Measurements from ENCODE around the gene ANKRD18B. TPM values are rescaled to one million over a fixed set of nuclear protein-coding genes. Genes with fewer than 3 reads are reported as not detected.
"Not testable (repeated sequence)": the region's sequence is repeated elsewhere in the genome, so short reads cannot be mapped to it uniquely, and the experiment has no call there.

The ANKRD18B gene
- total and polyA plus RNA-seq, 2 of the 8 experiments (the other 6 are each of a cell fraction or from before 2014, with no cell fraction given) = 1.6 to 13.8 TPM

- H2BK12ac ChIP-seq (ENCODE audit: low read depth, low read length); H2BK5ac ChIP-seq (ENCODE audit: low read depth, low read length); DNase-seq (ENCODE audit: low read depth in 1 of 2, low spot score in 2 of 2); H3K56ac ChIP-seq (replicated peaks; ENCODE audit: insufficient read length, low read depth, low read length); H4K8ac ChIP-seq (ENCODE audit: extremely low read depth, insufficient read depth, low read length); H3K36me3 ChIP-seq (ENCODE audit: control insufficient read depth in 2 of 4, insufficient read depth in 4 of 4, low read length in 3 of 4); H3K4me3 ChIP-seq (ENCODE audit: extremely low read depth in 1 of 4, insufficient read depth in 2 of 4, low read depth in 3 of 4, low read length in 4 of 4); H3K23ac ChIP-seq (ENCODE audit: insufficient read length); H3K4me1 ChIP-seq (replicated peaks in 1 of 4; ENCODE audit: control insufficient read depth in 3 of 4, insufficient read depth in 4 of 4, low read length in 3 of 4); H3K79me2 ChIP-seq (ENCODE audit: control insufficient read depth in 1 of 2, insufficient read depth in 2 of 2, low read length in 2 of 2); H2AFZ ChIP-seq (ENCODE audit: low read length); H2BK15ac ChIP-seq (ENCODE audit: low read length); H3K9me3 ChIP-seq (ENCODE audit: insufficient read depth in 2 of 2, low read depth in 1 of 2, low read length in 1 of 2); H3K4ac ChIP-seq (replicated peaks; ENCODE audit: insufficient read length, low read depth, low read length); H3K27ac ChIP-seq (ENCODE audit: low read depth, low read length); H3K4me2 ChIP-seq (ENCODE audit: insufficient read depth in 1 of 2, low read depth in 2 of 2, low read length in 2 of 2); H2BK120ac ChIP-seq (replicated peaks; ENCODE audit: low read depth, low read length); H3K18ac ChIP-seq (ENCODE audit: extremely low read depth, low read length); H4K91ac ChIP-seq (replicated peaks; ENCODE audit: insufficient read length, low read length); H3K23me2 ChIP-seq (ENCODE audit: low read depth, low read length); FAIRE-seq; POLR2A ChIA-PET (ENCODE audit: partially characterized antibody); H2AK5ac ChIP-seq (ENCODE audit: low read depth, low read length); H3K27me3 ChIP-seq (replicated peaks in 1 of 4; ENCODE audit: control insufficient read depth in 3 of 4, extremely low read depth in 1 of 4, insufficient read depth in 3 of 4, low read length in 3 of 4); H2BK20ac ChIP-seq (ENCODE audit: low read length); H4K20me1 ChIP-seq (replicated peaks in 1 of 2; ENCODE audit: control insufficient read depth in 1 of 2, insufficient read depth in 2 of 2, low read length in 2 of 2); H4K5ac ChIP-seq (ENCODE audit: insufficient read length, low read depth, low read length); H3K14ac ChIP-seq (ENCODE audit: insufficient read length); H3K9ac ChIP-seq (replicated peaks in 1 of 4; ENCODE audit: extremely low read depth in 1 of 4, low read depth in 3 of 4, low read length in 3 of 4); H3K79me1 ChIP-seq (ENCODE audit: low read depth, low read length): not testable (repeated sequence)
- 87% methylated on average over 2 of the region's 2 CpGs; no CpG with 5 or more reads in 1 of the 2 experiments for WGBS, 2 experiments (ENCODE audit: extremely low coverage in 1 of 2, insufficient coverage in 1 of 2, insufficient read length in 1 of 2, insufficient replicate concordance in 2 of 2, low coverage in 1 of 2, low lambda C conversion rate in 2 of 2, missing lambda C conversion rate in 1 of 2)
- CTCF ChIA-PET (ENCODE audit: partially characterized antibody) = interaction anchor here (0.6 kb wide), 1 partner anchor 192 kb away, joined by 3 read pairs; no protein-coding TSS in a partner anchor
Observed at GRCh38 chr9:33545715-33546114, 21.7 kb downstream of the ANKRD18B start.

GRCh38 chr9:33548816-33549215 is 24.8 kb downstream of the ANKRD18B start:
- 87% methylated on average over 4 of the region's 4 CpGs; no CpG with 5 or more reads in 1 of the 2 experiments for WGBS, 2 experiments (ENCODE audit: extremely low coverage in 1 of 2, insufficient coverage in 1 of 2, insufficient read length in 1 of 2, insufficient replicate concordance in 2 of 2, low coverage in 1 of 2, low lambda C conversion rate in 2 of 2, missing lambda C conversion rate in 1 of 2)
- H3K4ac ChIP-seq (replicated peaks; ENCODE audit: insufficient read length, low read depth, low read length); H3K9me3 ChIP-seq (ENCODE audit: insufficient read depth in 2 of 2, low read depth in 1 of 2, low read length in 1 of 2); DNase-seq (ENCODE audit: low read depth in 1 of 2, low spot score in 2 of 2); H3K36me3 ChIP-seq (ENCODE audit: control insufficient read depth in 2 of 4, insufficient read depth in 4 of 4, low read length in 3 of 4); H3K23me2 ChIP-seq (ENCODE audit: low read depth, low read length); H3K4me1 ChIP-seq (replicated peaks in 1 of 4; ENCODE audit: control insufficient read depth in 3 of 4, insufficient read depth in 4 of 4, low read length in 3 of 4); H3K4me3 ChIP-seq (ENCODE audit: extremely low read depth in 1 of 4, insufficient read depth in 2 of 4, low read depth in 3 of 4, low read length in 4 of 4); H3K79me1 ChIP-seq (ENCODE audit: low read depth, low read length); H3K4me2 ChIP-seq (ENCODE audit: insufficient read depth in 1 of 2, low read depth in 2 of 2, low read length in 2 of 2); H3K56ac ChIP-seq (replicated peaks; ENCODE audit: insufficient read length, low read depth, low read length); H4K91ac ChIP-seq (replicated peaks; ENCODE audit: insufficient read length, low read length); H3K27me3 ChIP-seq (replicated peaks in 1 of 4; ENCODE audit: control insufficient read depth in 3 of 4, extremely low read depth in 1 of 4, insufficient read depth in 3 of 4, low read length in 3 of 4); H3K23ac ChIP-seq (ENCODE audit: insufficient read length); H4K8ac ChIP-seq (ENCODE audit: extremely low read depth, insufficient read depth, low read length); CTCF ChIA-PET (ENCODE audit: partially characterized antibody); H3K18ac ChIP-seq (ENCODE audit: extremely low read depth, low read length); H2BK5ac ChIP-seq (ENCODE audit: low read depth, low read length); H2BK12ac ChIP-seq (ENCODE audit: low read depth, low read length); H2AFZ ChIP-seq (ENCODE audit: low read length); H3K79me2 ChIP-seq (ENCODE audit: control insufficient read depth in 1 of 2, insufficient read depth in 2 of 2, low read length in 2 of 2); H3K27ac ChIP-seq (ENCODE audit: low read depth, low read length); H2BK120ac ChIP-seq (replicated peaks; ENCODE audit: low read depth, low read length); H3K14ac ChIP-seq (ENCODE audit: insufficient read length); POLR2A ChIA-PET (ENCODE audit: partially characterized antibody); FAIRE-seq; H3K9ac ChIP-seq (replicated peaks in 1 of 4; ENCODE audit: extremely low read depth in 1 of 4, low read depth in 3 of 4, low read length in 3 of 4); H2BK20ac ChIP-seq (ENCODE audit: low read length); H4K5ac ChIP-seq (ENCODE audit: insufficient read length, low read depth, low read length); H4K20me1 ChIP-seq (replicated peaks in 1 of 2; ENCODE audit: control insufficient read depth in 1 of 2, insufficient read depth in 2 of 2, low read length in 2 of 2); H2BK15ac ChIP-seq (ENCODE audit: low read length); H2AK5ac ChIP-seq (ENCODE audit: low read depth, low read length): not testable (repeated sequence)
